DOHH2 (cell line): ENCODE data around the gene TRAF4.

ENCODE experiments used
- H3F3A ChIP-seq: fragments of 200-600 bp; sonication (generic), shearing (Covaris generic); 2 replicates; pipeline ENCODE4 v1.6.0; 2016; ENCODE audit warnings: antibody characterized with exemption, mild to moderate bottlenecking; ENCODE audit not compliant: control insufficient read depth, insufficient read depth
- H3K27ac ChIP-seq: fragments of 200-600 bp; sonication (generic); 2 replicates; pipeline ENCODE4 v1.5.1; 2014; ENCODE audit warnings: low read depth, mild to moderate bottlenecking, low read length, moderate library complexity
- H3K27me3 ChIP-seq: fragments of 200-600 bp; sonication (generic); 2 replicates; pipeline ENCODE4 v1.6.1; 2014; ENCODE audit warnings: mild to moderate bottlenecking, low read length, mixed read lengths; ENCODE audit not compliant: control insufficient read depth
- H3K36me3 ChIP-seq: fragments of 200-600 bp; sonication (generic); 2 replicates; pipeline ENCODE4 v1.6.1; 2014; ENCODE audit warnings: mild to moderate bottlenecking, low read length, moderate library complexity, mixed read lengths; ENCODE audit not compliant: control insufficient read depth
- H3K4me1 ChIP-seq: fragments of 200-600 bp; sonication (generic); 2 replicates; pipeline ENCODE4 v1.6.1; 2014; ENCODE audit warnings: mild to moderate bottlenecking, low read length, mixed read lengths; ENCODE audit not compliant: control insufficient read depth
- H3K4me2 ChIP-seq: fragments of 200-600 bp; sonication (generic); 2 replicates; pipeline ENCODE4 v1.6.0; 2014; ENCODE audit warnings: mild to moderate bottlenecking, low read length, moderate library complexity
- H3K4me3 ChIP-seq: fragments of 200-600 bp; sonication (generic); 2 replicates; pipeline ENCODE4 v1.5.1; 2014; ENCODE audit warnings: mild to moderate bottlenecking, low read length, mixed read lengths
- H3K79me2 ChIP-seq: fragments of 200-600 bp; sonication (generic); 2 replicates; pipeline ENCODE4 v1.6.1; 2014; ENCODE audit warnings: mild to moderate bottlenecking, low read length, mixed read lengths; ENCODE audit not compliant: control insufficient read depth
- H3K9me2 ChIP-seq: fragments of 200-600 bp; sonication (generic); replicated peaks from 2 replicates; pipeline ENCODE4 v1.6.1; 2014; ENCODE audit warnings: mild to moderate bottlenecking, low read length, mixed read lengths; ENCODE audit not compliant: control insufficient read depth
- H3K9me3 ChIP-seq: fragments of 200-600 bp; sonication (generic); 2 replicates; pipeline ENCODE4 v1.6.1; 2014; ENCODE audit warnings: antibody characterized with exemption, low read length, mixed read lengths; ENCODE audit not compliant: control insufficient read depth, insufficient read depth
- H4K20me1 ChIP-seq: fragments of 200-600 bp; sonication (generic); 2 replicates; pipeline ENCODE4 v1.6.0; 2014; ENCODE audit warnings: low read depth, mild to moderate bottlenecking, antibody characterized with exemption, low read length, moderate library complexity; ENCODE audit not compliant: control insufficient read depth, insufficient read depth
- CTCF ChIP-seq: fragments of 200-600 bp; sonication (generic); IDR thresholded peaks from one replicate; pipeline ENCODE4 v1.5.1; 2014; ENCODE audit warnings: antibody characterized with exemption, mild to moderate bottlenecking, low read depth, low read length; ENCODE audit not compliant: poor library complexity, severe bottlenecking
- EZH2phosphoT487 ChIP-seq: fragments of 200-600 bp; sonication (generic); IDR thresholded peaks from 2 replicates; pipeline ENCODE4 v1.6.1; 2017; ENCODE audit warnings: borderline replicate concordance, mild to moderate bottlenecking, antibody characterized with exemption, low read length, moderate library complexity, mixed read lengths

Gene TRAF4

GRCh38 chr17:28725166-28725659 is 18.6 kb upstream of the TRAF4 start:
- Histone ChIP-seq H3K4me3 (peak overlapping the region; percentile 94), H3F3A (peaks cover 68% of the 10 kb centered on the region), H4K20me1 (peaks cover 22% of the 10 kb centered on the region), H3K9me3 (no peaks in the 10 kb centered on the region), H3K79me2 (peaks cover 48% of the 10 kb centered on the region), H3K36me3 (peaks cover 56% of the 10 kb centered on the region), H3K4me1 (peaks cover 69% of the 10 kb centered on the region), H3K4me2 (peak overlapping the region; percentile 100), H3K9me2 (no peaks in the 10 kb centered on the region), H3K27ac (peak overlapping the region; percentile 93), H3K27me3 (0 out of 2 replicates have a peak, but pooled peaks cover 3% of the 10 kb centered on the region)
- TF ChIP-seq CTCF (no peak), EZH2phosphoT487 (no peak)

GRCh38 chr17:28725660-28726225 is 18.1 kb upstream of the TRAF4 start:
- peak overlapping the region; percentile 94 for H3K4me3 ChIP-seq
- H3K4me1 ChIP-seq, result peaks cover 69% of the 10 kb centered on the region

GRCh38 chr17:28726226-28726626 is 17.6 kb upstream of the TRAF4 start, which contains the start of gene TLCD1:
Gene TLCD1 (minus strand): TSS chr17:28726233. CDS start chr17:28726097, 136 bp downstream.
- peaks cover 46% of the 10 kb centered on the region for H3K36me3 ChIP-seq
- no peaks in the 10 kb centered on the region for H3K9me3 ChIP-seq
- H3F3A ChIP-seq, result peaks cover 58% of the 10 kb centered on the region
- H3K27me3 ChIP-seq, result 0 out of 2 replicates have a peak, but pooled peaks cover 2% of the 10 kb centered on the region
- peaks cover 19% of the 10 kb centered on the region for H4K20me1 ChIP-seq
- TF ChIP-seq CTCF (no peak), EZH2phosphoT487 (no peak)
- H3K4me3 ChIP-seq, result peak within 1 kb of the TSS; percentile 94
- H3K79me2 ChIP-seq, result peaks cover 38% of the 10 kb centered on the region
- peaks cover 69% of the 10 kb centered on the region for H3K4me1 ChIP-seq
- H3K27ac ChIP-seq, result peak within 1 kb of the TSS; percentile 95
- H3K4me2 ChIP-seq, result peak within 1 kb of the TSS; percentile 100
- H3K9me2 ChIP-seq, result no peaks in the 10 kb centered on the region

More at GRCh38 chr17:28725660-28726225, 18.1 kb upstream of the TRAF4 start:
- TF ChIP-seq EZH2phosphoT487 (no peak), CTCF (no peak)
- peaks cover 63% of the 10 kb centered on the region for H3F3A ChIP-seq
- peak overlapping the region; percentile 93 for H3K27ac ChIP-seq
- peaks cover 43% of the 10 kb centered on the region for H3K79me2 ChIP-seq
- H3K36me3 ChIP-seq, result peaks cover 51% of the 10 kb centered on the region
- no peaks in the 10 kb centered on the region for H3K9me2 ChIP-seq
- H3K27me3 ChIP-seq, result 0 out of 2 replicates have a peak, but pooled peaks cover 3% of the 10 kb centered on the region
- H3K9me3 ChIP-seq, result no peaks in the 10 kb centered on the region
- H3K4me2 ChIP-seq, result peak overlapping the region; percentile 100
- H4K20me1 ChIP-seq, result peaks cover 22% of the 10 kb centered on the region
